SK-N-SH treated with all-trans-retinoic acid at 6 μM for 48 hours (cell line): ENCODE results near the gene TOP1.

Experiments
- ARNTL ChIP-seq: fragments of 450-650 bp; formaldehyde crosslinking; IDR thresholded peaks from 2 replicates; pipeline ENCODE4 v1.5.0; 2020; ENCODE audit warnings: low read depth, mild to moderate bottlenecking, moderate library complexity, borderline replicate concordance
- ISL1 ChIP-seq: fragments of 250-450 bp; sonication (Bioruptor Pico); IDR thresholded peaks from 2 replicates; pipeline ENCODE4 v2.1.2; 2022; ENCODE audit warnings: mild to moderate bottlenecking, moderate library complexity
- POU6F1 ChIP-seq: fragments of 250-450 bp; sonication (Bioruptor Pico); IDR thresholded peaks from 2 replicates; pipeline ENCODE4 v1.8.0; 2021; ENCODE audit warnings: low read depth, mild to moderate bottlenecking, moderate library complexity, borderline replicate concordance
- RARB ChIP-seq: fragments of 250-450 bp; sonication (Bioruptor Pico); IDR thresholded peaks from 2 replicates; pipeline ENCODE4 v1.8.0; 2021; ENCODE audit warnings: mild to moderate bottlenecking, moderate library complexity
- ZC3H10 ChIP-seq: fragments of 250-450 bp; sonication (Bioruptor Pico); IDR thresholded peaks from 2 replicates; pipeline ENCODE4 v1.5.1; 2021; ENCODE audit warnings: mild to moderate bottlenecking, moderate library complexity
- ZFP3 ChIP-seq: fragments of 250-450 bp; sonication (Bioruptor Pico); IDR thresholded peaks from 2 replicates; pipeline ENCODE4 v1.5.0; 2020; ENCODE audit warnings: mild to moderate bottlenecking, moderate library complexity
- TF ChIP-seq, protein P1 (sequence below): fragments of 250-450 bp; sonication (Bioruptor Pico); IDR thresholded peaks from 2 replicates; pipeline ENCODE4 v1.5.0; 2020; ENCODE audit warnings: mild to moderate bottlenecking, moderate library complexity

- TF ChIP-seq ARNTL (CRISPR knock-in tag) (no peak), RARB (CRISPR knock-in tag) (no peak), ISL1 (CRISPR knock-in tag) (no peak), ZFP3 (CRISPR knock-in tag) (no peak), POU6F1 (CRISPR knock-in tag) (no peak), ZC3H10 (CRISPR knock-in tag) (no peak)
- TF ChIP-seq, protein P1, sequence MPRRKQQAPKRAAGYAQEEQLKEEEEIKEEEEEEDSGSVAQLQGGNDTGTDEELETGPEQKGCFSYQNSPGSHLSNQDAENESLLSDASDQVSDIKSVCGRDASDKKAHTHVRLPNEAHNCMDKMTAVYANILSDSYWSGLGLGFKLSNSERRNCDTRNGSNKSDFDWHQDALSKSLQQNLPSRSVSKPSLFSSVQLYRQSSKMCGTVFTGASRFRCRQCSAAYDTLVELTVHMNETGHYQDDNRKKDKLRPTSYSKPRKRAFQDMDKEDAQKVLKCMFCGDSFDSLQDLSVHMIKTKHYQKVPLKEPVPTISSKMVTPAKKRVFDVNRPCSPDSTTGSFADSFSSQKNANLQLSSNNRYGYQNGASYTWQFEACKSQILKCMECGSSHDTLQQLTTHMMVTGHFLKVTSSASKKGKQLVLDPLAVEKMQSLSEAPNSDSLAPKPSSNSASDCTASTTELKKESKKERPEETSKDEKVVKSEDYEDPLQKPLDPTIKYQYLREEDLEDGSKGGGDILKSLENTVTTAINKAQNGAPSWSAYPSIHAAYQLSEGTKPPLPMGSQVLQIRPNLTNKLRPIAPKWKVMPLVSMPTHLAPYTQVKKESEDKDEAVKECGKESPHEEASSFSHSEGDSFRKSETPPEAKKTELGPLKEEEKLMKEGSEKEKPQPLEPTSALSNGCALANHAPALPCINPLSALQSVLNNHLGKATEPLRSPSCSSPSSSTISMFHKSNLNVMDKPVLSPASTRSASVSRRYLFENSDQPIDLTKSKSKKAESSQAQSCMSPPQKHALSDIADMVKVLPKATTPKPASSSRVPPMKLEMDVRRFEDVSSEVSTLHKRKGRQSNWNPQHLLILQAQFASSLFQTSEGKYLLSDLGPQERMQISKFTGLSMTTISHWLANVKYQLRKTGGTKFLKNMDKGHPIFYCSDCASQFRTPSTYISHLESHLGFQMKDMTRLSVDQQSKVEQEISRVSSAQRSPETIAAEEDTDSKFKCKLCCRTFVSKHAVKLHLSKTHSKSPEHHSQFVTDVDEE (CRISPR knock-in tag): no peak
Observed at GRCh38 chr20:41004531-41005360, 23.9 kb upstream of the TOP1 start.
